BE2C (cell line): ENCODE data around the gene U2SURP.

Source experiments
- DNase-seq: peaks from one replicate; pipeline ENCODE4 v3.0.0-alpha.2; 2020
- H3K27me3 ChIP-seq: fragments of 250-450 bp; sonication (Bioruptor Pico); 2 replicates; pipeline ENCODE4 v1.5.1; 2020; ENCODE audit warnings: mild to moderate bottlenecking
- H3K36me3 ChIP-seq: fragments of 250-450 bp; sonication (Bioruptor Pico); 2 replicates; pipeline ENCODE4 v1.5.1; 2020; ENCODE audit warnings: mild to moderate bottlenecking
- H3K4me1 ChIP-seq: fragments of 250-450 bp; sonication (Bioruptor Pico); 2 replicates; pipeline ENCODE4 v1.5.1; 2020
- H3K4me3 ChIP-seq: 2 replicates; pipeline ENCODE4 v1.5.1; 2011; ENCODE audit warnings: low read depth, low read length
- H3K9me3 ChIP-seq: fragments of 250-450 bp; sonication (Bioruptor Pico); 2 replicates; pipeline ENCODE4 v1.5.1; 2020
- TF ChIP-seq, protein P1 (sequence below): IDR thresholded peaks from 2 replicates; pipeline ENCODE4 v1.5.1; 2012; ENCODE audit warnings: mild to moderate bottlenecking, low read depth, low read length

U2SURP gene

DNA sequence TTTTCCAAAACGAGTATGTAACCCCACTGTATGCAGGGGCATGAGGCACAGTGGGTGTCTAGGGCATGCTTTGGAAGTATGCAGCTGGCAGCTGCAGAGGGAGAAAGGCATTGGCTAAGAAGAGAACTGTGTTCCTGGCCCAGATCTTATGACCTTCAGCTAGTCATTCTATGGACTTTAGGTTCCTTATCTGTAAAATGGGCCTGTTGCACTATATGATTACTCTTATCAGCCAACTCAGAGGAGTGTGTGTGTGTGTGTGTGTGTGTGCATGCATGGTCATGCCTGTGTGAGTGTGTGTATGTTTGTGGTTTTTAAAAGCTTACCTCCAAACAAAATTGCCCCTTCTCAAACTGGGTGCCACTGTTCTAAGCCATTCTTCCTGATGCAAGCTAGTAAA is 90.8 kb downstream of the U2SURP start:
- Histone ChIP-seq H3K4me3 (no peak overlapping the region), H3K4me1 (peaks cover 5% of the 10 kb centered on the region), H3K36me3 (no peaks in the 10 kb centered on the region), H3K9me3 (no peaks in the 10 kb centered on the region), H3K27me3 (no peaks in the 10 kb centered on the region)
- DNase-seq = no peak
- TF ChIP-seq, protein P1, sequence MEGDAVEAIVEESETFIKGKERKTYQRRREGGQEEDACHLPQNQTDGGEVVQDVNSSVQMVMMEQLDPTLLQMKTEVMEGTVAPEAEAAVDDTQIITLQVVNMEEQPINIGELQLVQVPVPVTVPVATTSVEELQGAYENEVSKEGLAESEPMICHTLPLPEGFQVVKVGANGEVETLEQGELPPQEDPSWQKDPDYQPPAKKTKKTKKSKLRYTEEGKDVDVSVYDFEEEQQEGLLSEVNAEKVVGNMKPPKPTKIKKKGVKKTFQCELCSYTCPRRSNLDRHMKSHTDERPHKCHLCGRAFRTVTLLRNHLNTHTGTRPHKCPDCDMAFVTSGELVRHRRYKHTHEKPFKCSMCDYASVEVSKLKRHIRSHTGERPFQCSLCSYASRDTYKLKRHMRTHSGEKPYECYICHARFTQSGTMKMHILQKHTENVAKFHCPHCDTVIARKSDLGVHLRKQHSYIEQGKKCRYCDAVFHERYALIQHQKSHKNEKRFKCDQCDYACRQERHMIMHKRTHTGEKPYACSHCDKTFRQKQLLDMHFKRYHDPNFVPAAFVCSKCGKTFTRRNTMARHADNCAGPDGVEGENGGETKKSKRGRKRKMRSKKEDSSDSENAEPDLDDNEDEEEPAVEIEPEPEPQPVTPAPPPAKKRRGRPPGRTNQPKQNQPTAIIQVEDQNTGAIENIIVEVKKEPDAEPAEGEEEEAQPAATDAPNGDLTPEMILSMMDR = no peak

DNA sequence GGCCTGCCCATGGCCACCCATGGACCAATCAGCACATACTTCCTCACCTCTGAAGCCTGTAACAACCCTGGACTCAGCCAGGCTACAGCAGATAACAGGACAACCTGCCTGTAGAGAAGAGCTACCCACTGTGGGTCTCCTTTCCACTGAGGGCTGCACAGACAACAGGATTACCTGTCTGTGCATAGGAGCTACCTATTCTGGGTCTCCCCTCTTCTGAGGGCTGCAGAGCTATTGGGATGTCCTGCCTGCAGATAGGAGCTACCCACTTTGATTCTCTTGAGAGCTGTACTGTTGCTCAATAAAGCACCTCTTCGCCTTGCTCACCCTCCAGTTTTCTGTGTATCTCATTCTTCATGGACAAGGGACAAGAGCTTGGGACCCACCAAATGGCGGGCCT is 94.4 kb downstream of the U2SURP start:
- TF ChIP-seq, protein P1 = no peak
- no peaks in the 10 kb centered on the region for H3K27me3 ChIP-seq
- H3K4me1 ChIP-seq = peaks cover 2% of the 10 kb centered on the region
- H3K4me3 ChIP-seq = no peak overlapping the region
- no peaks in the 10 kb centered on the region for H3K36me3 ChIP-seq
- no peaks in the 10 kb centered on the region for H3K9me3 ChIP-seq
- no peak for DNase-seq

DNA sequence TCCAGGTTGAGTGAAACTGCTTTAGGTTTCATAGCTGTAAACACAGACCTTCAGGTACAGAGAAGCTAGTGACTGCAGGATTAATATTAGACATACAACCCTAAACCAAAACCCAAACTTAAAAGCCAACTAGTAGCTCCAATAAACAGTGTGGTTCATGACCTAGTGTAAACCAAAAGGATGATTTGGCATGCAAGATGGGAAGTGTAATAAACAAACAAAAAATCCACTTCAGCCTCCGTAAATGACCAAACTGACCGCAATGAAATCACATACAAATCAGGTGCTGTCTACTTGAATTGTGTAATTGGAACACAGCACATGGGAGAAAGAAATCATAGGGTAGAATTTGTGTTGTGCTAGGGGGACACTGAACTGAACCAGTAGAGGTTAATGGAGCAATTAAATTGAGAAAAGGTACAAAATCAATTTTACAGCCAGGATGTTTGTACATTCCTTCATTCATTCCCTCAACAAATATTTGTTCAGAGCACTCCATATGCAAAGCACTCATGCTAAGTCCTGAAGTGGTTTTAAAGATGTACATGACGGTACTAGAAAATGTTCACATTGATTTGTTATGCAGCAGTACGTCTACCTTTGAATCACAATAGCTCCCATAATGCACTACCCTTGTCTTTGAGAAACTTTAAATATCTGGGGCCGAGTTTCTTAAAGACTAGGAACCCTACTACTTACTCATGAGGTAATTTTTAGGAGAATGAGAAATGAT is 96.8 kb downstream of the U2SURP start:
- Histone ChIP-seq H3K4me1 (no peaks in the 10 kb centered on the region), H3K27me3 (no peaks in the 10 kb centered on the region), H3K4me3 (no peak overlapping the region), H3K9me3 (no peaks in the 10 kb centered on the region), H3K36me3 (no peaks in the 10 kb centered on the region)
- DNase-seq = no peak
- TF ChIP-seq, protein P1 = no peak

DNA sequence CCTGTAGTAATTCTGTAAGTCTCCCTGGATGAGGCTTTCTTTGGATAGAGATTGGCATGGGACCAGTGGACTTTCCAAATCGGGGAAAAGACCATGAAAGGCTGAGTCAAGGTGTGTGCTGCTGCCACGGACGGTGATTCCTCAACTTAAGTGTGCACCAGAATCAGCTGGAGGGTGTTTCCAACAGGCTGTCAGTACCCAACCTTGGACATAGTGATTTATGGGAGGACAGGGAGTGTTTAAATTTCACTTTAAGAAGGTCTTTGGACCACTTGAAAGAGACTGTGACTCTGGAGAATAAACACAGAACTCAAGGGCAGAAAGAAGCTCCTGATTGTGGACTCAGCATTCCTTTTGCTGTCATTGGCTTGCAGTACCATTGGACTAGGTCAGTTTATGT is 97.8 kb downstream of the U2SURP start:
- no peak for DNase-seq
- TF ChIP-seq, protein P1 = no peak
- no peaks in the 10 kb centered on the region for H3K4me1 ChIP-seq

DNA sequence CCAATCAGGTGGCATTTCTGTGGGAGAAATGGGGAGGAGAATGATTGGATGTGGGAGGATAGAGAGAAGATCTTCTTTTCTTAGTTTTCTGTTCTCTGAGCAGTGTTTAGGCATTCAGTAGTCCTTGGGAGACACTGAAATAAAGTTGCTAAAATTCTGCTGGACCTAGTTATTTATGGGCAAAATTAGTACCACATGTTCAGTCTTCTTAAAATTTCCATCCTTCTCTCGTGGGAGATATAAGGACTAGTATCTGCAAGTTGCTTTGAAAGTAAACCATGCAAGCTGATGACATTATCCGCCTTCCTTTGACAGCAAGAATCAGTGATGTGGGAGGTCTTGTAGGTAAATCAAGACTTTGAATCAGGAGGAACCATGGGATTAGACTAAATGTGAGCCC is 98.3 kb downstream of the U2SURP start:
- Histone ChIP-seq H3K4me1 (no peaks in the 10 kb centered on the region), H3K4me3 (no peak overlapping the region), H3K36me3 (no peaks in the 10 kb centered on the region), H3K27me3 (no peaks in the 10 kb centered on the region), H3K9me3 (no peaks in the 10 kb centered on the region)
- TF ChIP-seq, protein P1 = no peak
- no peak for DNase-seq

More for the DNA sequence above, 97.8 kb downstream of the U2SURP start:
- Histone ChIP-seq H3K9me3 (no peaks in the 10 kb centered on the region), H3K4me3 (no peak overlapping the region), H3K27me3 (no peaks in the 10 kb centered on the region), H3K36me3 (no peaks in the 10 kb centered on the region)

DNA sequence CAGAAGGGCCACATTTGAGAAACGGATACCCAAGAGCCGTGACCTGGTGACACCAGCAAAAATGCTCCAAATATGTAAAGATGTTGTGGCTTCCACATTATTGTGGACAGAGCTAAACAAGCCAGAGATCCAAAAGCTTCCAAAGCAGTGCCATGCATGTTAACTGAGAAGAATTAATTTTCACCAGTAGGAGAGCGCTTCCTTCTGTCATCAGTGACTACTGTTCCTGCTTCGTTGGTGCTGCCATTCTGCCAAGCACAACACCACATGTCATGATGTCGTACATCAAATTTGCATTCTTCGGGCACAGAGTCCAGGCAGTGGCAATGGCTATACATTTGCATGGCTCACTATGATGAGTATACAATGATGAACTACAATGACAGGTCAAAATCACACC is 99.1 kb downstream of the U2SURP start:
- TF ChIP-seq, protein P1 = no peak
- Histone ChIP-seq H3K27me3 (no peaks in the 10 kb centered on the region), H3K9me3 (no peaks in the 10 kb centered on the region), H3K4me1 (no peaks in the 10 kb centered on the region), H3K4me3 (no peak overlapping the region), H3K36me3 (no peaks in the 10 kb centered on the region)
- no peak for DNase-seq
